Measurements from ENCODE around the gene PPP1R3G. TPM values are rescaled to one million over a fixed set of nuclear protein-coding genes. Genes with fewer than 3 reads are reported as not detected.

Gene PPP1R3G
- total and polyA plus RNA-seq, 4 donors = 0.10 to 1.5 (median 0.43) TPM

DNA sequence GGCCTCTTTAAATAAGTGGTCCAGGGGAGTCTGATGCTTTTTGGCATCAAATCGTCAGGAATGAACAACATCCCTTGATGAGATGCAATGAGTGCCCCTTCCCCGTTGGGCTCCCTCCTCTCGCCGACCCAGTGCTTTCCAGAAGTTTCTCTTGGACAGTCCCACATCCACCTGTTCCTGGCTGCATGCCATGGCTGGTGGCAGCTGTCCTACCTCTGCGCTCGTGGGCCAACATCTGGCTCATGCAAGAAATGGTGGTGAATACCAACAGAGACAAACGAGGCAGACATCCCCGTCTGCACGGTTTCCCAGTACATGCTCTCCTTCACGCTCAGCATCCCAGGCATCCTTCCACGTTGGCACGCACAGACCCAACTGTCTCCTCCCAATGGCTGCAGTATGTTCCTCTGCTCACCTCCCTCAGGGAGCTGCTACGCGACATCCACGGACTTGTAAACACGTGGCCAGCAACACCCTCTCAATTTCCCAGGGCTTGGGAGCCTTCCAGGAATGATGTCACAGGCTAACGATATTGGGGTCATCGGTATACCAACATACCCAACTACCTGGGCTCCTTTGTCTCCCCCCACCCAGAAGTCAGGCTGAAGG lies 37.5 kb downstream of the PPP1R3G start:
- ATAC-seq (ENCODE audit: insufficient read depth, low FRiP score) = no peak
- Histone ChIP-seq H3K4me3 (no peak overlapping the region), H3K9ac (ENCODE audit: insufficient read depth in 1 of 2, low read length in 2 of 2) (no peak overlapping the region), H3K4me1 (ENCODE audit: control insufficient read depth in 5 of 5, insufficient read depth in 5 of 5, low read length in 5 of 5) (peaks cover 0 to 13% (median 0%) of the 10 kb centered on the region in 5 donors), H3K36me3 (ENCODE audit: control insufficient read depth in 4 of 4, insufficient read depth in 4 of 4, low read length in 4 of 4) (no peaks in the 10 kb centered on the region), H3K9me3 (ENCODE audit: control insufficient read depth in 4 of 4, insufficient read depth in 3 of 4, low read length in 3 of 4) (no peaks in the 10 kb centered on the region), H3K27ac (ENCODE audit: low read depth in 1 of 2, low read length in 1 of 2) (no peak overlapping the region), H3K27me3 (ENCODE audit: control insufficient read depth in 3 of 3, insufficient read depth in 3 of 3, low read length in 2 of 3) (no peaks in the 10 kb centered on the region)
- TF ChIP-seq, protein P1, sequence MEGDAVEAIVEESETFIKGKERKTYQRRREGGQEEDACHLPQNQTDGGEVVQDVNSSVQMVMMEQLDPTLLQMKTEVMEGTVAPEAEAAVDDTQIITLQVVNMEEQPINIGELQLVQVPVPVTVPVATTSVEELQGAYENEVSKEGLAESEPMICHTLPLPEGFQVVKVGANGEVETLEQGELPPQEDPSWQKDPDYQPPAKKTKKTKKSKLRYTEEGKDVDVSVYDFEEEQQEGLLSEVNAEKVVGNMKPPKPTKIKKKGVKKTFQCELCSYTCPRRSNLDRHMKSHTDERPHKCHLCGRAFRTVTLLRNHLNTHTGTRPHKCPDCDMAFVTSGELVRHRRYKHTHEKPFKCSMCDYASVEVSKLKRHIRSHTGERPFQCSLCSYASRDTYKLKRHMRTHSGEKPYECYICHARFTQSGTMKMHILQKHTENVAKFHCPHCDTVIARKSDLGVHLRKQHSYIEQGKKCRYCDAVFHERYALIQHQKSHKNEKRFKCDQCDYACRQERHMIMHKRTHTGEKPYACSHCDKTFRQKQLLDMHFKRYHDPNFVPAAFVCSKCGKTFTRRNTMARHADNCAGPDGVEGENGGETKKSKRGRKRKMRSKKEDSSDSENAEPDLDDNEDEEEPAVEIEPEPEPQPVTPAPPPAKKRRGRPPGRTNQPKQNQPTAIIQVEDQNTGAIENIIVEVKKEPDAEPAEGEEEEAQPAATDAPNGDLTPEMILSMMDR (IDR thresholded peaks at IDR 0.05; ENCODE audit: control extremely low read depth, extremely low read depth) = no peak
- no peak for DNase-seq
- 85 to 93% methylated on average over 18 of the region's 18 CpGs for WGBS, 2 donors

DNA sequence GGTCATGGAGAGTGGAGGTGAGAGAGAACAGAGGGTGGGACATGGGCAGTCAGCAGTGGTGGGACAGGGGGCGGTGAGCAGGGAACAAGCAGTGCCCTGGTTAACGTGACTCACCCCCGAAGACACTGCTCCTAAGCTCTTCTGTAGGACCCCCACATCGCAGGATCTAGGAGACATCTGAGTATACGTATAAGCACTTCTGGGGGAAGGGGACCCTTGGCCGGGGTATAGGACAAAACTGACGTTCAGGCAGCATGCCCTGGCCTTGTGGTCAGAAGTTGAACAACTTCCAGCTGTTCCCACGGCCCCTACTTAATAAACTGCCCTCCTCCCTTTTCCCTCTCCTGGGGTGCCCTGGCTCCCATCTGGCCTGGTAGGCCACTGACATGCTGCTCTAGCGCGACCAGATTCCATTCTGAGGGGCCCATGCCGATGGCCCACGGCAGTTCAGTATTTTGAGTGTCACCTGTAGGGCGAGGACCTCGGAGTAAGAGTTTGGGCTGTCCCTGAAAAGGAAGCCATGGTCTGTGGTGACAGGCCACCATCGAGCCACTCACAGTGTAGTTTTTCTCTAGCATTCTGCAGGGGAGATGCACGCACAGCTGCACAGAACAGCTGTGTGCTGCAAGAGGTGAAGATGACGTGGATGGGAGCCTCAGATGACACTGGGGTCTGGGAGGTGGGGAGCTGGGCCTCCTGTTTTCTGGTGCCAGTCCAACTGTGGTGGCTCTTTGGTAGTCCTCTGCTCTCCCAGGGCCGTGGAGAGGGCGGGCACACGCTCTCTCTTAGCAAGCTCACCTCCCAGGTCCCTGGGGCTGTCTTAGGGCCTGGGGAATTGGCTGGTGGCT lies 38.4 kb downstream of the PPP1R3G start:
- Histone ChIP-seq H3K36me3 (ENCODE audit: control insufficient read depth in 4 of 4, insufficient read depth in 4 of 4, low read length in 4 of 4) (no peaks in the 10 kb centered on the region), H3K27me3 (ENCODE audit: control insufficient read depth in 3 of 3, insufficient read depth in 3 of 3, low read length in 2 of 3) (no peaks in the 10 kb centered on the region), H3K27ac (ENCODE audit: low read depth in 1 of 2, low read length in 1 of 2) (no peak overlapping the region), H3K9ac (ENCODE audit: insufficient read depth in 1 of 2, low read length in 2 of 2) (no peak overlapping the region), H3K4me1 (ENCODE audit: control insufficient read depth in 5 of 5, insufficient read depth in 5 of 5, low read length in 5 of 5) (peaks cover 0 to 13% (median 0%) of the 10 kb centered on the region in 5 donors), H3K4me3 (no peak overlapping the region), H3K9me3 (ENCODE audit: control insufficient read depth in 4 of 4, insufficient read depth in 3 of 4, low read length in 3 of 4) (no peaks in the 10 kb centered on the region)
- peak; percentile 31 to 34 (median 31) for DNase-seq
- ATAC-seq (ENCODE audit: insufficient read depth, low FRiP score) = no peak
- 83 to 89% methylated on average over 20 of the region's 20 CpGs for WGBS, 2 donors
- TF ChIP-seq, protein P1 (IDR thresholded peaks at IDR 0.05; ENCODE audit: control extremely low read depth, extremely low read depth) = no peak

DNA sequence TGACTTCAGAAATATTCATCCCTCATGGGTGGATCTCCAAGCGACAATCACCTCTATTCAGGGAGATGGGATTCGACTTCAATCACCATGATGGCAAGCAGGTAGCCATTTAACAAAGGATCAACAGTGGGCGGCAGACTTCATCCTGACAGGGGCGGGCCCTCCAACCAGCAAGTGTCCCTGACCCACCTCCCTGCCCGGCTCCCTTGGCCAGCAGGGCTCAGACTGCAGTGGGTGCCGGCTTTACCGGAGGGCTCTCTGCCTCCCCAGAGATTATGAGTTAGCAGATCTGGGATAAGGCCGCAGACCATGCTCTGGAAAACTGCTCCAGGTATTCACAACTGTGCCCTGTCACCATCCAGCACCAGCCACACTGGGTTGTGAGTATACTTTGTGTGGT lies 39.4 kb downstream of the PPP1R3G start:
- ATAC-seq (ENCODE audit: insufficient read depth, low FRiP score) (no peak), DNase-seq (no peak)
- Histone ChIP-seq H3K27ac (ENCODE audit: low read depth in 1 of 2, low read length in 1 of 2) (no peak overlapping the region), H3K4me3 (no peak overlapping the region), H3K9ac (ENCODE audit: insufficient read depth in 1 of 2, low read length in 2 of 2) (no peak overlapping the region), H3K4me1 (ENCODE audit: control insufficient read depth in 5 of 5, insufficient read depth in 5 of 5, low read length in 5 of 5) (peaks cover 0 to 13% (median 2%) of the 10 kb centered on the region in 5 donors), H3K27me3 (ENCODE audit: control insufficient read depth in 3 of 3, insufficient read depth in 3 of 3, low read length in 2 of 3) (no peaks in the 10 kb centered on the region), H3K36me3 (ENCODE audit: control insufficient read depth in 4 of 4, insufficient read depth in 4 of 4, low read length in 4 of 4) (no peaks in the 10 kb centered on the region), H3K9me3 (ENCODE audit: control insufficient read depth in 4 of 4, insufficient read depth in 3 of 4, low read length in 3 of 4) (no peaks in the 10 kb centered on the region)
- 97 to 99% methylated on average over 8 of the region's 8 CpGs for WGBS, 2 donors
- TF ChIP-seq, protein P1 (IDR thresholded peaks at IDR 0.05; ENCODE audit: control extremely low read depth, extremely low read depth) = no peak
